ENCODE measurements around the gene ACKR3. TPM values are rescaled to one million over a fixed set of nuclear protein-coding genes. Genes with fewer than 3 reads are reported as not detected.

ACKR3 gene
- total RNA-seq, 1 donor, result 18.8 TPM

DNA sequence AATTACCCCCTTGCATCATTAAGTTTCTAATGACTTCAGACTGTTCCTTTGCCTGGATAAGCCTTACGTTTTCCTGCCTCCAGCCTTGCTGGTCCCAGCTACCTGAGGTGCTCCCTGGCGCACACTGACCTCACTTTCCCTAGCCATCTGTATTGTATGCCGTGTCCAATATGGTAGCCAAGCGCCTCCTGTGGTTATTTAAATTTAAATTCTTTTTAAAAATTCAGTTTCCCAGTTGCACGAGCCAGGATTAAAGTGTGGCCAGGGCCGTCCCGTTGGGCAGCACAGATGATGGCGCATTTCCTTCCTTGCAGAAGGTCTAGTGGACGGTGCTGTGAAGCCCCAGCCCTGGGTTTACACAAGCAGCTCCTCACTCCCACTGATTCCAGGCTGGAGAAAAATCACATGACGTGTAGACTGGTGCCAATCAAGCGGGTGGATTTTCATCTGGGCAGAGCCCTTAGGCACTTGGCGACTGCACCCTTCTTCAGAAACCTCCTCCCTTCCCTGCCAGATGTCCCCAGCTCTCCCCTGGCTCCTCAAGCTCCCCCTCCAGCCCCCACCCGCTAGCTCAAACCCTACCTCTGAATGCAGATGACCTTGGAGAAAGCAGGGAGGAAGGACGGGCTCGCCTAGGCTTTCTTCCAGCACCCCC, 33.9 kb downstream of the ACKR3 start:
- H3K36me3 ChIP-seq (ENCODE audit: insufficient read depth, low read length), result no peaks in the 10 kb centered on the region
- no peak overlapping the region for H2AFZ ChIP-seq (ENCODE audit: low read length)
- peaks cover 28% of the 10 kb centered on the region for H3K27me3 ChIP-seq (ENCODE audit: insufficient read depth, low read length)
- TF ChIP-seq, protein P1, sequence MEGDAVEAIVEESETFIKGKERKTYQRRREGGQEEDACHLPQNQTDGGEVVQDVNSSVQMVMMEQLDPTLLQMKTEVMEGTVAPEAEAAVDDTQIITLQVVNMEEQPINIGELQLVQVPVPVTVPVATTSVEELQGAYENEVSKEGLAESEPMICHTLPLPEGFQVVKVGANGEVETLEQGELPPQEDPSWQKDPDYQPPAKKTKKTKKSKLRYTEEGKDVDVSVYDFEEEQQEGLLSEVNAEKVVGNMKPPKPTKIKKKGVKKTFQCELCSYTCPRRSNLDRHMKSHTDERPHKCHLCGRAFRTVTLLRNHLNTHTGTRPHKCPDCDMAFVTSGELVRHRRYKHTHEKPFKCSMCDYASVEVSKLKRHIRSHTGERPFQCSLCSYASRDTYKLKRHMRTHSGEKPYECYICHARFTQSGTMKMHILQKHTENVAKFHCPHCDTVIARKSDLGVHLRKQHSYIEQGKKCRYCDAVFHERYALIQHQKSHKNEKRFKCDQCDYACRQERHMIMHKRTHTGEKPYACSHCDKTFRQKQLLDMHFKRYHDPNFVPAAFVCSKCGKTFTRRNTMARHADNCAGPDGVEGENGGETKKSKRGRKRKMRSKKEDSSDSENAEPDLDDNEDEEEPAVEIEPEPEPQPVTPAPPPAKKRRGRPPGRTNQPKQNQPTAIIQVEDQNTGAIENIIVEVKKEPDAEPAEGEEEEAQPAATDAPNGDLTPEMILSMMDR (IDR thresholded peaks at IDR 0.05; ENCODE audit: extremely low read depth, low read depth, low read length), result no peak
- DNase-seq (ENCODE audit: insufficient read length, low spot score, missing footprints), result no peak
- H3K4me3 ChIP-seq (ENCODE audit: insufficient read depth, low read length), result no peak overlapping the region
- no peak overlapping the region for H3K27ac ChIP-seq (ENCODE audit: low read depth, low read length)
- no peaks in the 10 kb centered on the region for H3K79me2 ChIP-seq (ENCODE audit: insufficient read depth, low read length)
- H3K4me1 ChIP-seq (ENCODE audit: insufficient read depth, low read length), result no peaks in the 10 kb centered on the region
- H4K20me1 ChIP-seq (ENCODE audit: insufficient read depth, low read length), result no peaks in the 10 kb centered on the region
- H3K4me2 ChIP-seq (ENCODE audit: insufficient read depth, low read length), result no peak overlapping the region
- no peaks in the 10 kb centered on the region for H3K9me3 ChIP-seq (ENCODE audit: low read depth, low read length)

DNA sequence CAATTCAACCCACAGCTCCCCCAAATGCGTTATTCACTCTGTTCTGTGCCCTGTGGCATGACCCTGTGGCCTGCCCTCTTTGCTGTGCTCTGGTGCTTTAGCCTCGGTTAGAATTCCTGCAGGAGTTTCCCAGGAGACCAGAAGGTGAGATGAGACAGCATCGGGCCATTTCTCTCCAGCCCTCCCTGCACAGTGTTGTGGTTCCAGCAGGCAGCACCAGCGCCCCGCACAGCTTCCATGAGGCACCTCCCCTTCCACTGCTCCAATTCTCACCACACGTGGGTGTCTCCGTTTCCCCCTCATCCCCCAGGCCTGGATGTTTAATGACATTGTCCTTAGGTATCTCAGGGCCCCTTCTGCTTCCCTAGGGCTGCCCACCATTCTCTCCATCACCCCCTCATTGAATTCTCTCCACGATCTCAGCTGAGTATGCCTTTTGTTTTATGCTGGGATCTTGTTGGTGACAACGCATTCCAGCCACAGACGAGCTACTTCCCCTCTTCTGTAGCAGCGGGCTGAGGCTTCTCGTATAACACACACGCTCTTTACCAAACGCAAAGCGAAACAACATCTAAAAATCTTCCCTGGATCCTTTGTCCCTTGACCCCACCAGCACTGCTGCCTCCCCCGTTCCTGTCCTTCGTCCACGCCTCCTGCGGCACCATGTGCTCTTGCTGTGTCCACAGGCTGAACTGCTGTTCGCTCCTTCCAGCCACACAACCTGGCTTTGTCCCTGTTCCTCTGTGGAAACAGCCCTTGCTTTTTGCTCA, 35.1 kb downstream of the ACKR3 start:
- H3K4me2 ChIP-seq (ENCODE audit: insufficient read depth, low read length), result no peak overlapping the region
- H2AFZ ChIP-seq (ENCODE audit: low read length), result no peak overlapping the region
- DNase-seq (ENCODE audit: insufficient read length, low spot score, missing footprints), result no peak
- H4K20me1 ChIP-seq (ENCODE audit: insufficient read depth, low read length), result no peaks in the 10 kb centered on the region
- no peaks in the 10 kb centered on the region for H3K4me1 ChIP-seq (ENCODE audit: insufficient read depth, low read length)
- TF ChIP-seq, protein P1 (IDR thresholded peaks at IDR 0.05; ENCODE audit: extremely low read depth, low read depth, low read length), result no peak
- no peaks in the 10 kb centered on the region for H3K9me3 ChIP-seq (ENCODE audit: low read depth, low read length)
- H3K4me3 ChIP-seq (ENCODE audit: insufficient read depth, low read length), result no peak overlapping the region
- no peaks in the 10 kb centered on the region for H3K79me2 ChIP-seq (ENCODE audit: insufficient read depth, low read length)
- H3K27me3 ChIP-seq (ENCODE audit: insufficient read depth, low read length), result peaks cover 28% of the 10 kb centered on the region
- H3K27ac ChIP-seq (ENCODE audit: low read depth, low read length), result no peak overlapping the region
- no peaks in the 10 kb centered on the region for H3K36me3 ChIP-seq (ENCODE audit: insufficient read depth, low read length)

DNA sequence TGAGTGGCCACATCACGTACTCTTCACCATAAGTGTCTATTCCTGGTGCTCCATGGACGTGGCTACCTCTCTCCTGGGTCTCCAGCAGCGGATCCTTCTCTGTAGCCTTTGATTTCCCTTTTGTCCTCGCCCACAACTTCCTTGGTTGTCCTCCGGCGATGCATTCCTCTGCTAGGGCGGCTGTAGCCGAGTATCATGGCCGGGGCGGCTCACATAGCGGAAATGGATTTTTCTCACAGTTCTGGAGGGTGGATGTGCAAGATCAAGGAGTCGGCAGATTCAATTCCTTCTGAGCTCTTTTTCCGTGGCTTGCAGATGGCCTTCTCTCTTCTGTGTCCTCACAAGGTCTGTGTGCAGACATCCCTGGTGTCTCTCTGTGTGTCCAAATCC, 35.7 kb downstream of the ACKR3 start:
- no peaks in the 10 kb centered on the region for H3K36me3 ChIP-seq (ENCODE audit: insufficient read depth, low read length)
- H3K9me3 ChIP-seq (ENCODE audit: low read depth, low read length), result no peaks in the 10 kb centered on the region
- no peak overlapping the region for H3K27ac ChIP-seq (ENCODE audit: low read depth, low read length)
- no peaks in the 10 kb centered on the region for H3K4me1 ChIP-seq (ENCODE audit: insufficient read depth, low read length)
- no peak overlapping the region for H2AFZ ChIP-seq (ENCODE audit: low read length)
- no peak overlapping the region for H3K4me3 ChIP-seq (ENCODE audit: insufficient read depth, low read length)
- H3K27me3 ChIP-seq (ENCODE audit: insufficient read depth, low read length), result peaks cover 25% of the 10 kb centered on the region
- TF ChIP-seq, protein P1 (IDR thresholded peaks at IDR 0.05; ENCODE audit: extremely low read depth, low read depth, low read length), result no peak
- DNase-seq (ENCODE audit: insufficient read length, low spot score, missing footprints), result no peak
- H3K4me2 ChIP-seq (ENCODE audit: insufficient read depth, low read length), result no peak overlapping the region
- no peaks in the 10 kb centered on the region for H3K79me2 ChIP-seq (ENCODE audit: insufficient read depth, low read length)
- H4K20me1 ChIP-seq (ENCODE audit: insufficient read depth, low read length), result no peaks in the 10 kb centered on the region

DNA sequence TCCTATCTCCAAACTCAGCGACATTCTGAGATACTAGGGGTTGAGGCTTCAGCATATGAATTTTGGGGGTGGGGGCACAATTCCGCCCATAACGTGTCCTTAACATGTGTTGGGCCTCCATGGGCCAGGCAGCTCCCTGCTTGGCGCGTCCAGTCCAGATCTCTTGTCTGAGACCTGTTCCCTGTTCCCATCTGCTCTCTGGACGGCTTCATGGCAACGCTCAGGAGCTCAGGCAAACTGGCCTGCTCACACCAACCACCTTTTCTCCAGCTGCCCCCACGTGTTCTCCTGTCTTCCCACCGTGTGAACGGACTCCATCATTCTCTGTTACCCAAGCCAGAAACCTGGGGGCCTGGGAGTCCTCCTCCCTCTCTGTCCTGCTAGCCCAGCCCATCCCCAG, 36.4 kb downstream of the ACKR3 start:
- no peaks in the 10 kb centered on the region for H3K79me2 ChIP-seq (ENCODE audit: insufficient read depth, low read length)
- H3K27ac ChIP-seq (ENCODE audit: low read depth, low read length), result no peak overlapping the region
- no peak overlapping the region for H2AFZ ChIP-seq (ENCODE audit: low read length)
- no peaks in the 10 kb centered on the region for H3K4me1 ChIP-seq (ENCODE audit: insufficient read depth, low read length)
- no peak for DNase-seq (ENCODE audit: insufficient read length, low spot score, missing footprints)
- H4K20me1 ChIP-seq (ENCODE audit: insufficient read depth, low read length), result no peaks in the 10 kb centered on the region
- no peak overlapping the region for H3K4me3 ChIP-seq (ENCODE audit: insufficient read depth, low read length)
- TF ChIP-seq, protein P1 (IDR thresholded peaks at IDR 0.05; ENCODE audit: extremely low read depth, low read depth, low read length), result no peak
- no peaks in the 10 kb centered on the region for H3K36me3 ChIP-seq (ENCODE audit: insufficient read depth, low read length)
- H3K9me3 ChIP-seq (ENCODE audit: low read depth, low read length), result no peaks in the 10 kb centered on the region
- no peak overlapping the region for H3K4me2 ChIP-seq (ENCODE audit: insufficient read depth, low read length)
- peaks cover 18% of the 10 kb centered on the region for H3K27me3 ChIP-seq (ENCODE audit: insufficient read depth, low read length)
